Frontal cortex (tissue), 4 donors: ENCODE results near the gene MDM4. TPM values are rescaled to one million over a fixed set of nuclear protein-coding genes. Genes with fewer than 3 reads are reported as not detected.

Source experiments
- DNase-seq, 2 donors: peaks; one replicate each; pipeline ENCODE4 v3.0.0; 2012; ENCODE audit warnings: low spot score in 2 of 2
- FAIRE-seq: peaks from 2 replicates; lab custom pipeline; 2012; peaks lifted over from hg19 to GRCh38; lab: Jason Lieb, UNC
- total RNA-seq: library from RNA; depleted of rRNA; stranded (reverse); fragments of >200 nt; gene quantifications from one replicate; pipeline ENCODE4 v1.2.3, GENCODE V29; 2014
- donor health status: control.
- donor health status: control.
- donor health status: control.

Gene MDM4, protein sequence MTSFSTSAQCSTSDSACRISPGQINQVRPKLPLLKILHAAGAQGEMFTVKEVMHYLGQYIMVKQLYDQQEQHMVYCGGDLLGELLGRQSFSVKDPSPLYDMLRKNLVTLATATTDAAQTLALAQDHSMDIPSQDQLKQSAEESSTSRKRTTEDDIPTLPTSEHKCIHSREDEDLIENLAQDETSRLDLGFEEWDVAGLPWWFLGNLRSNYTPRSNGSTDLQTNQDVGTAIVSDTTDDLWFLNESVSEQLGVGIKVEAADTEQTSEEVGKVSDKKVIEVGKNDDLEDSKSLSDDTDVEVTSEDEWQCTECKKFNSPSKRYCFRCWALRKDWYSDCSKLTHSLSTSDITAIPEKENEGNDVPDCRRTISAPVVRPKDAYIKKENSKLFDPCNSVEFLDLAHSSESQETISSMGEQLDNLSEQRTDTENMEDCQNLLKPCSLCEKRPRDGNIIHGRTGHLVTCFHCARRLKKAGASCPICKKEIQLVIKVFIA
- 46.9 TPM for total RNA-seq

DNA sequence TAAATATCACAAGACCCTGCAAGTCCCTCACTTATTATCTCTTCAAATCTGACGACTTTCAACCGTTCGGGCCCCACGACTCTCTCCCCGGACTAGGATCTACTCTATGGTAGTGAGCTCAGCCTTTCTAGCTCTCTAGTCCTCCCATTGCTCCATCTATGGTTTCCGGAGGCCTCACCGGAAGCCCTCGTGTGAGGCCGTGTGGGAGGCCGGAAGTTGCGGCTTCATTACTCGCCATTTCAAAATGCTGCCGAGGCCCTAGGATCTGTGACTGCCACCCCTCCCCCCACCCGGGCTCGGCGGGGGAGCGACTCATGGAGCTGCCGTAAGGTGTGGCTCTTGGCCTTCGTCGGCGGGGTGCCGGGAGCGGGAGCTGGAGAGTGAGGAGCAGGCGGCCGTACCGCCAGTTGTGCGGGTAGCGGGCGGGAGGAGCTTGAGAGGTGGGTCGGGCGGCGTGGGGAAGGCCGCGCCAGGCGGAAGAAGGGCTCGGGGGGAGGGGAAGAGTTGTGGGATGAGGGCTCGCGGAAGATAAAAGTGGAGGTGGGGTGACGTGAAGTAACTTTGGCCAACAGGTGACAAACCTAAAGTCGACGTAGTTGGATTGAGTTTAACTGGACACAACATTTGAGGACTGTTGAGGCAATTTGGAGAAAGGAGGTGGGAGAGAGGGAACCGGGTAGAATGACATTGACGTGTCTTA is at the start of gene MDM4:
TSS of gene MDM4 (plus strand) at position 227 of the 700 bp plus-strand sequence. CDS start 9,113 bp downstream, outside the sequence.
- FAIRE-seq = no peak
- DNase-seq = peak; percentile 82 to 89

- peak; percentile 38 to 45 for DNase-seq
- no peak for FAIRE-seq
Measured at GRCh38 chr1:204466416-204467405, 49.5 kb upstream of the MDM4 start.

DNA sequence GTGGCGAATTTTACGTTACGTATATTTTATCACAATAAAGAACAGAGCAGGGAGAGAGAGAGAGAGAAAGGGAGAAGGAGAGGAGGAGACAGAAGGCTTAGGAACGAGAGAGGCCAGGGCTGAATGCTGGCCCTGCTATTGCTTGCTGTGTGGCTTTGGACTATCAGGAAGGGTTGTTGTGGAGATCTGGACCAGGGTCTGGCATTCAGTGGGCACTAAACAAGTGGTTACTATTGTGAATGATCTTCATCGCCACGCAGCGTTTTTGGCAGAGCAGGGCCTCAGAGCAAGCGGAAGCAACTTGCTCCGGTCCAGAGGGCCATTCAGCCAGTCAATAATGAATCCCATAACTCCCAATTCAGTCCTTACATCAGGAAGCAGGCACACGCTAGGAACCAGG is 48.0 kb upstream of the MDM4 start:
- FAIRE-seq (no peak), DNase-seq (peak in 1 of 2 donors; percentile 28)

- DNase-seq = no peak
- FAIRE-seq = no peak
Measured at GRCh38 chr1:204468766-204469302, 47.4 kb upstream of the MDM4 start.

DNA sequence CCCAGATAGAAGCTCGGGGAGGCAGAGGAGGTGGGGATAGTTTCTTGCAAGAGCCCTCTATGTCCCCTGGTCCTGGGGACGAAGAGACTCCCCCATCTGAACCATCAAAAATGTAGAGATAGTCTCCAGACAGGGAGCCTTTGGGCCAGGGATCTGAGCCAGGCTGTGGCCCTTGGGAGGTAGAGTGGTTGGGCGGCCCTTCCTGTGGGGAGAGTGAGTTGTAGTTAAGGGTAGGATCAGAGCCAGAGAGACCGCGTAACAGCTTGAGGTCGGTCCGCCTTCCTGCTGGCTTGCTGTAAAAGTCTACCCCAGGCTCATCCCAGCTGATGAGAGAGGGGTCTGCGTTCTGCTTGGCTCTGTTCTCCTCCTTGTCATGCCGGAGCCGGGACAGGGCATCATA is 46.9 kb upstream of the MDM4 start:
- no peak for FAIRE-seq

GRCh38 chr1:204471687-204472086 is 44.5 kb upstream of the MDM4 start:
- DNase-seq (no peak), FAIRE-seq (no peak)

More for the DNA sequence above, 46.9 kb upstream of the MDM4 start:
- no peak for DNase-seq

DNA sequence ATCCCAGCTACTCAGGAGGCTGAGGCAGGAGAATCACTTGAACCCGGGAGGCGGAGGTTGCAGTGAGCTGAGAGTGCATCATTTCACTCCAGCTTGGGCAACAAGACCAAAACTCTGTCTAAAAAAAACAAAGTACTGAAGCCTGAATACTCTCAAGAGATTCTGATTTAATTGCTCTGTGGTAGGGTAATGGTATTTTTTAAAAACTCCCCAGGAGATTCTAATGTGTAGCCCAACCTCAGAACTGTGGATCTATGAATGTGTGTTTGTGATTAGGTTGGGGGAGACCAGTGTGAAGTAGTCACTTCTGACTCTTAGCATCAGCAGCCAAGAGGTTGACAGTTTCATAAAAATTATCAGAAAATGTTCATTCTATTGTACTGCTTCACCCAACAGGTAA is 43.5 kb upstream of the MDM4 start:
- FAIRE-seq = no peak

DNA sequence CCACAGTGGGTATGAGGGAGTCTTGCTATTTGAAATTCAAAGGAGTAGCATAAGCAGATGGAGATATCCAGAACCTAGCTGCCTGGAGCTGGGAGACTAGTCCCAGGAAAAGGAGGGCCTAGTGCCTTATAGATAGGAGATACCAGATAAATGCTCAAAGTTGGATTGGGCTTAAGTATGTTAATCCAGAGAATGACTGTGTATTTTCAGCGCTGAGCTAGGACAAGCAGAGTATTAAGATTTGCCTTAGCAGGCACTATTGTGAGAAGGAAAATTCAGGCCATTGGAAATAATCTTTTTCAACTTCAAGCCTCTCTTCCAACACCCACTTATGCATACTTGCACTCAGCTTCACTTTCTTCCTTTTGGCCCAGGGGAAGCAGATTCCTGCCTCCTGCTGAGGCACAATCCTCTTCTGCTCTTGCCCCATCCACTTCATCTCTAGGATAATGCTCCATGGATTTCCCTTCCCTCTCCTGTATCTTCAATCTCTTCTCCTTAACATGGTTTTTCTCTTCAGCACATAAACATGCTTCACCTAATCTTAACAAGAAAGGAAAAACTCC is 42.7 kb upstream of the MDM4 start:
- FAIRE-seq = no peak
- no peak for DNase-seq

More for the DNA sequence above, 43.5 kb upstream of the MDM4 start:
- no peak for DNase-seq

DNA sequence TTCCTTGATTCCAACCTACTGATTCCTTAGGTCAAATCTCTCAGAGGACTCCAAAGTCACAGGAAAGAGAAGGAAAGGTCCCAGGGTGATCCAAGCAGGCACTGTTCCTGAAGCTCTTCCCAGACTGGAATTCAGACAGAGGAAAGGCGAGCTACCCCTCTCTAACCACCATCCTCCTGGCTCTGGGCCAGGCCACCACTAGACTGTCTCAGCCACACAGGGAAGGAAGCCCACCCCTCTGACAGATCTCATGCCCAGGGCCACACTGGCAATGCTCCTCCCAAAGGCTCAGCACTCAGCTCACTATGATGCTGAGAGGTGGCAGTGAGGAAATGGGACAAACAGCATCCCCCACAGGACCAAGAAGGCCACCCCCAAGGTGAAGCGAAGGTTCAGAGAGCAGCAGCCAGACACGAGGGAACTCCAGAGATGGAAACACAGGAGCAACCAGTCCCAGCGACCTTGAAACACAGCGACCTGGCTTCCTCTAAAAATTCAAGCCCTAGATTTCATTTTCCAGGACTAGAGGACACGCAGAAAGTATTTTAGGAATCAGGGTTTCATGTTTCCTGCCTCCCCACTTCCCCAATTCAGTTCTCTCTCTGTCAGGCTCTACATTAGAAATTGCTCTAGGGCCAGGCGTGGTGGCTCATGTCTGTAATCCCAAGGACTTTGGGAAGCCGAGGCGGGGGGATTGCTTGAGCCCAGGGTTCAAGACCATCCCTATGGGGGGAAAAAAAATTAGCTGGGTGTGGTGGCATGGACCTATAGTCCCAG is 40.4 kb upstream of the MDM4 start:
- FAIRE-seq = no peak

GRCh38 chr1:204476563-204476962 is 39.6 kb upstream of the MDM4 start:
- FAIRE-seq = no peak

More for the DNA sequence above, 40.4 kb upstream of the MDM4 start:
- DNase-seq = no peak

DNA sequence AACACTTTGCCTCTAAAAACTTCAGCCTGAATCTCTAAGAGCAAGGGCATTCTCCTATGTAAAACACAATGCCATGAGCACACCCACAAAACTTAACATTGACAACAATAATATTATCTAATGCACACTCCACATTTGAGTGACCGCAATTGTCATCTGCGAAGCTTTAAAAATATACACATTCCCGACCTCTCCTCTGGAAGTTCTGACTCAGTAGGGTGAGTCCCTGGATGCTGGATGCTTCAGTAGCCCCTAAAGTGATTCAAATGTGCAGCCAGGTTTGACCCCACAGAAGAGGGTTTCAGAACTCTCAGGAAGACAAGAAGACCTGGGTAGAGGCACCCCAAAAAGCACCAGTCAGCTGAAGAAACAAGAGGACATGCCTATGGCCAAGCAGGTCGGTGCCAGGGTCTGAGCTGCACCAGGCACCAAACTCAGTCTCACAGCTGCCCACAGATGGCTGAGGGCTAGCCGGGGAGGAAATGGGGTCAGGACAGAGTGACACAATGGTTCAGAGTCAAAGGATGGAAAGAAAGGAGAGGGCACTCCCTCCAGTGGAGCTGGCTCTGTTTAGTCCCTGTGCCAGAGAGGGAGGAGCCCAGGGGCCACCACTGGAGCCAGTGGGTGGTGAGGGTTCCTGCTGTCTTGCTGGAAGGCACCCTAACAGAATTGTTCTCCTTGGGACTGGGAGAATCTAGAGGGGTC is 39.0 kb upstream of the MDM4 start:
- no peak for FAIRE-seq
- DNase-seq = peak; percentile 39 to 49

More at GRCh38 chr1:204476563-204476962, 39.6 kb upstream of the MDM4 start:
- DNase-seq = no peak

DNA sequence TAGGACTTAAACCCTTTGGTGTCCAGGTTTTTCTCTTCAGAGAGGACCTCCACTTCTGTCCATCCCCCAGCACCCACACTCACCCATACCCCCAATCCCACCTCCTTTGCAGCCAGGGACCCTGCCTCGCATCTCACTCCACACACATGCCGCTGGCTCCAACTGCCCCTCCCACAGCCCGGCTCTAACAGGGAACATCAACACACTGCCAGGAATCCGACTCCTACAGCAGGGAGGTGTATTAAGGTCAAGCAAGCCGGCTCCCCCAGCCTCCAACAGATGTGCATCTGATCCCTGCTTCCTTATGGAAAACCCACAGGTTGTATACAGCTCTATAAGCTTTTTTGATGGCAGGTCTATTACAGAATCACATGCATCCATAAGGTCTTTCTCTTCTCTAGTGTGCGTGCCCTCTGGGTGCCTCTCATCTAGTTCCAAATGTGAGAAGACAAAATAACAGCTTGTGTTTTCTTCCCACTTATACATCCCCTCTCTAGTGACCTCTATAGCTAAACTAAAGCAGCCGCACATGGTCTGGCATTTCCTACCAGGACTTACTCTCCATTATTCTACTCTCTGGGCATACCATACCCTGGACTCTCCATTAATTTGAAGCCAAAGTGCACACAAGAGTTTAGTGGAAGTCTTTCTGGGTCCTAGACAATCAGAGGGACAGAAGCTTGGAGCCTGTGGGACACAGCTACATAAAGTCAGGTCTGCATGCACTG is 37.9 kb upstream of the MDM4 start:
- DNase-seq = no peak
- no peak for FAIRE-seq

DNA sequence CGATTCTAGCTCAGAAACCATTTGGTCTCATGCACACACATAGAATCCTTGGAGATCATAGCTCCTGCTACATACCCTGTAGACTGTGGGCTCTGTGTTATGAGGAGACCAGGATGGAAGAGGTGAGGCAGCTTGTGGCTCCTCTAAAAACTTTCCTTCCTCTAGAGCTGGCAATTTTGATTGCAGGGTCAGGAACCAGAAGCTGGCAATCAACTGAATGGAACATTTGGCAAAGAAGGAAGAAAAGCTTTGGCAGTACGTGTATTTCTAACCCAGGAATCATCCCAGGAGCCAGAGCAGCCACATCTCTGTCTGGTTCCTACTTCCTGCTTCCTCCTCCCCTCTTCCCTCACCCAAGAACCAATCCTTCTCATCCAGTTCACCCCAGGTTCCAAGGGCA is 37.3 kb upstream of the MDM4 start:
- DNase-seq (no peak), FAIRE-seq (no peak)

- DNase-seq = no peak
- FAIRE-seq = no peak
Measured at GRCh38 chr1:204479387-204480136, 36.6 kb upstream of the MDM4 start.

- FAIRE-seq (no peak), DNase-seq (no peak)
Measured at GRCh38 chr1:204480515-204480914, 35.7 kb upstream of the MDM4 start.

DNA sequence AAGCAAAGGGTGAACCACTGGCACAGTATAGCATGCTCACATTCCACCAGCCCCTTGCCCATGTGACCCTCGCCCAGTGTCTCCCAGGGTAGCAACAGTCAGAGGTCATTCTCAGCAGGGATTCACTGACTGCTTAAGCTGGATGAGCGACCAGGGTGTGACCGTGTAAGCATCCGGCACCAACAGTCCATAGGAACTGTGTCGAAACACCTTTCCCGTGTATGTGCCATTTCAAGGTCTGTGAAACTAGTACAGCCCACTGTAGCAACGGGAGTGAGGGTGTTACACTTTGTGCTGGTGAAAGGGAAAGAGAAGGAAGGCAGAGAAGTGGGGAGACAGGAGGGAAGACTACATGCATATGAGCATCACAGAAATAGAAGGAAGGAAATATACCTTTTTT is 32.4 kb upstream of the MDM4 start:
- DNase-seq (no peak), FAIRE-seq (no peak)
